Activated T-helper 9 cell treated with anti-CD3 and anti-CD28 coated beads, Interleukin-2, amount 50 U/mL, for 16 hours (primary cell): ENCODE results near the gene TRIM52.

Source experiments
- DNase-seq: peaks from one replicate; pipeline ENCODE4 v3.0.0-alpha.2; 2020; ENCODE audit warnings: low read depth

Gene TRIM52

DNA sequence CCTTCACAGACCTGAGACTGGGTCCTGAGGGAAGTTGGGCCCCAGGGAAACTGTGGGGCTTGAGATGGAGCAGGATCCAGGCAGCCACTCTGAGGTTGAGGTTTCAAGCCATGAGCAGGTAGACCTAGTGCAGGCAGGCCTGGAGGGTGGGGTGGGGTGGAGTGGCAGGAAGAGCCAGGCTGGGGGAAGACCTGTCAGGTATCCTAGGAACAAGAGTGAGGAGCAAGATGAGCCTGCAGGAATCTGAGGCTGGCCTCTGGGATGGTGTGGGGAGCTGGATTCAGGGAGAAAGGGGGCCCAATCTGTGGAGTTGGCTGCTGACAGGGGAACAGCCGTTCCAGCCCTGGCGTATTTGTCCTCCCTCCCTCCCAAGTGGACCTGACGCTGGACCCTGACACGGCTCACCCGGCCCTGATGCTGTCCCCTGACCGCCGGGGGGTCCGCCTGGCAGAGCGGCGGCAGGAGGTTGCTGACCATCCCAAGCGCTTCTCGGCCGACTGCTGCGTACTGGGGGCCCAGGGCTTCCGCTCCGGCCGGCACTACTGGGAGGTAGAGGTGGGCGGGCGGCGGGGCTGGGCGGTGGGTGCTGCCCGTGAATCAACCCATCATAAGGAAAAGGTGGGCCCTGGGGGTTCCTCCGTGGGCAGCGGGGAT, 27.0 kb downstream of the TRIM52 start:
- no peak for DNase-seq

DNA sequence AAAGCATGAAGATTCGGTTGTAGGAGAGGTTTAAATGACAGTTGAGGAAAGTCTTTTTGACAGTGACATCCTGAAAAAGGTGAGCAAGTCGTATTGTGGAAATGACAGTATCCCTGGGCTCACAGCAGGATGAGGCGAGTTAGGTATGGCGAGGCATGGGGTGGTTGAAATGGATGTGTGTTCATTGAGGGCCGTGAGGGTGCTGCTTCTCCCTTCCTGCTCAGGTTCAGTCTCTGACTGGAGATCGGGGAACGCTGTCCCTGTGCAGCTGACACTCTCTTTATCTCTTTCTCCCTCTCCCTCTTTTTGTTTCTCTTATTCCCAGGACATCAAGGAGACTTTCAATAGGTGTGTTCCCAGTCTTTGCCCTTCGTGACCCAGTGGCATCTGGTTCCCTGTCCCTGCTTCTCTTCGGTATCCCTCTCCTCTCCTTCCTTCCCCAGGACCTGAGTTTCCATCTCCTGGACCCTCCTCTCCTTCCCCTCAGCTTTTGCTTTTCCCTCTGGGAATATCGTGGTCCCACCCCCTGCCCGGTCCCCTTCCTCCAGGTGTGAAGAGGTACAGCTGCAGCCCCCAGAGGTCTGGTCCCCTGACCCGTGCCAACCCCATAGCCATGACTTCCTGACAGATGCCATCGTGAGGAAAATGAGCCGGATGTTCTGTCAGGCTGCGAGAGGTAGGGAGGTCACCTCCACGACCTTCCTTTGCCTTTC, 27.7 kb downstream of the TRIM52 start:
- DNase-seq, result no peak

DNA sequence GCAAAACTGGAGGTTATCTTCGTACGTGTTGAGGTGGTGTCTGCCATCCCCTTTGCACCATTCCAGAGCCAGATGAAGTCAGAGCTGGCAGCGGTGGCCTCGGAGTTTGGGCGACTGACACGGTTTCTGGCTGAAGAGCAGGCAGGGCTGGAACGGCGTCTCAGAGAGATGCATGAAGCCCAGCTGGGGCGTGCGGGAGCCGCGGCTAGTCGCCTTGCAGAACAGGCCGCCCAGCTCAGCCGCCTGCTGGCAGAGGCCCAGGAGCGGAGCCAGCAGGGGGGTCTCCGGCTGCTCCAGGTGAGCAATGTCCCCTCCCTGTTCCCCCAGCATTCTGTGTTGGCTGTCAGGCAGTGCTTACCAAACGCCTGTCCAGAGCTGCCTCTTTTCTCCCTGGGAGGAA, 28.4 kb downstream of the TRIM52 start:
- no peak for DNase-seq

GRCh38 chr5:181231432-181231831, 29.5 kb downstream of the TRIM52 start:
- no peak for DNase-seq

- no peak for DNase-seq
Measured at GRCh38 chr5:181230551-181230950, 30.4 kb downstream of the TRIM52 start.

- DNase-seq, result no peak
Measured at GRCh38 chr5:181229996-181230395, 30.9 kb downstream of the TRIM52 start.

- no peak for DNase-seq
Measured at GRCh38 chr5:181224390-181225229, 36.3 kb downstream of the TRIM52 start.

GRCh38 chr5:181223729-181224389, 37.1 kb downstream of the TRIM52 start:
- DNase-seq, result no peak

DNA sequence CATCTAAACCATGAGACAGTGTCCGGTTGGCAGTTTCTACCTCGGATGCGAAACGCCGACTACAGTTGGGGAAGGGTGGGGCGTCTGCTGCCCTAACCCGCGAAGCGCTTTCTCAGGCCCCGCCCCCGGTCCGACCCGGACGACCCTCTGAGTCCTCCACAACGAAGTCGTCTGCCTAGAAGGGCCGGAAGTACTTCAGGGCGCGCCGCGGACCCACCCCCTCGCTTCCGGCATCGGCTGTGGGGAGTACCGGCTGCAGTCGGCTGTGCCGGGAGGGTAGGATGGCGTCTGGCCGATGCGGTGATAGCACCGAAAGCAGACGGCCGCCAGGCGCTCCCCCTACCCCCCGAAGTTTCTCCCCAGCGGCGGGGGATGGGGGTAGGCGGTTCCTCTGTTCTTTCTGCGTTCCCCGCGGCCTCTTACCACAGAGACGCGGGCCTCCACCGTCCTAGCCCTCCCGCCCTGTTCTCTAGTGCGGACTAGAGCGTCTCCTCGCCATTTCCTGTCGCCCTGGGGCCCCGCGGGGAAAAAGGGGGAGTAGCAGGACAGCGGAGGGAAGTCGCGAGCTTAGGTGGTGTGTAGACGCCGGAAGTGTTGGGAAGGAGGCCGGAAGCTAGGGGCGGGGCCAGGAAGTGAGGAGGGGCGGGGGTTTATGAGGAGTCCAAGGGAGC, 37.8 kb downstream of the TRIM52 start, which contains the start of gene TRIM41:
TSS of gene TRIM41 (plus strand) at position 224 of the 671 bp plus-strand sequence. CDS start 719 bp downstream, outside the sequence.
- DNase-seq, result peak; percentile 95

DNA sequence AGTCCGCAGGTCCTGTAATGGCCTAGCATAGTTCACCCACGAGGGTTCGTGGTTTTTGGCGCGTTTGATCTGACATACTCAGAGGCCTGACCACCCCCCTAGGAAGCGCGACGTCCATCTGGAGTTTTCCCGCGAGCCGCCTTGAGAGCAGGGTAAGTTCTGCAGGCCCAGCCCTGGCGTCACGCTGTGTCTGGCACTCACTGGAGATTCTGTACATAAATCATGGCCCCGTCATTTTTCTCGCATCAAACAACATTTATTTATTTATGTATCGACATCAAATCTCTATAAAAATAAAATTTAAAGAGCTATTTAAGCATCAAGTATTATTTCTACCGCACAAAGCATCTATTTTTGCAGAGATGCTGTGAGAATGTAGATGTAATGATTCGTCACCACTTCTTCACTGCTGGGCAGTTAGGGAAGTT, 38.3 kb downstream of the TRIM52 start:
- DNase-seq, result no peak

DNA sequence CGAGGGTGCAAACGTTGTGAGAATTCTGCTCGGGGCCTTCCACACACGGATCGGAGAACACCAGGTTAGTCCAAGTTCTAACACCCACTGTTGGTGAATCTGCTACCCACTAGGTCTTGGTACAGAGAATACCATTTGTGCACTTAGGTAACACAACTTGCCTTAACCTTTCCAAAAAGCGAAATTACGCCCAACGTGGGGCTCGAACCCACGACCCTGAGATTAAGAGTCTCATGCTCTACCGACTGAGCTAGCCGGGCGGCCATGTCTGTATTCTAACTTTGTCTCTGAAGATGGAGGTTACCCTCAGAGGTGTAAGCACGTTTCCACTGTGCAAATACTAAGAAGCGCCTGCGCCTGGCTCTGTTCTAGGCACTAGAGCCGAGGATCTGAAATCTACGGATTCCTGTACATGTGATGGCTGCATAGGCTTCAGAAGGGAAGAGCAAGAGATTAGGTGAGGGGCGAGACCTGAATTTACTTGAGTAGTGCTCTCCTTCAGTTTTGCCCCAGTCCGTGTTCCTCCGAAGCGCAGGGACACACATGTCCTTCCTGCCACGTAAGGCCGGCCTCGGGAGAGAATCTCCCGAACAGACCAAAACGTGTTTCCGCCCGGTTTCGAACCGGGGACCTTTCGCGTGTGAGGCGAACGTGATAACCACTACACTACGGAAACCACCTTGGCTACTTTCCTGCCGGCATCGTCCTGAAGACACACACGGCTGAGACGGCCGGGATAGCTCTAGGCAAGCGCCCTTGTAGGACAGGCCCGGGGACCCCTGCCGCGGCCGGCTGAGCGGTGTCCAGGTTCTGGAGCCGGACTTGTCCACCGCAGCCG, 38.9 kb downstream of the TRIM52 start:
- peak; percentile 92 for DNase-seq

- DNase-seq, result no peak
Measured at GRCh38 chr5:181221105-181221791, 39.7 kb downstream of the TRIM52 start.

DNA sequence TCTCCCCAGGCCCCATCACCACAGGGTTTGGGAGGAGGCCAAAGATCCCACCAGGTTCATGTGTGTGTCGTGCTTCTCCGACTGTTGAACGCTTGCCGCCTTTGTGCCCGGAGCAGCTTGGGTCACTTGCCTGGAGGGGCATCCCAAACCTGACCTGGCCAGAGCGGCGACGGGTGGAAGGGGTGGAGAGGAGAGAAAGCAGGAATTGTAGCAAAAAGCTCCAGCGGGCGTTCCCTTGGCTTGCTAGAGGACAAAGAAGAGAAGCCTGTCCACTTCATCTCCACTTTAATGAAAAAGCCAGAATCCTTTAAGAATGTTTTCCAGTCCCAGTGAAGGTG, 40.8 kb downstream of the TRIM52 start:
- no peak for DNase-seq

GRCh38 chr5:181219262-181220177, 41.4 kb downstream of the TRIM52 start:
- DNase-seq, result no peak

GRCh38 chr5:181218795-181219124, 42.2 kb downstream of the TRIM52 start:
- no peak for DNase-seq

GRCh38 chr5:181217803-181218062, 43.2 kb downstream of the TRIM52 start:
- DNase-seq, result no peak

DNA sequence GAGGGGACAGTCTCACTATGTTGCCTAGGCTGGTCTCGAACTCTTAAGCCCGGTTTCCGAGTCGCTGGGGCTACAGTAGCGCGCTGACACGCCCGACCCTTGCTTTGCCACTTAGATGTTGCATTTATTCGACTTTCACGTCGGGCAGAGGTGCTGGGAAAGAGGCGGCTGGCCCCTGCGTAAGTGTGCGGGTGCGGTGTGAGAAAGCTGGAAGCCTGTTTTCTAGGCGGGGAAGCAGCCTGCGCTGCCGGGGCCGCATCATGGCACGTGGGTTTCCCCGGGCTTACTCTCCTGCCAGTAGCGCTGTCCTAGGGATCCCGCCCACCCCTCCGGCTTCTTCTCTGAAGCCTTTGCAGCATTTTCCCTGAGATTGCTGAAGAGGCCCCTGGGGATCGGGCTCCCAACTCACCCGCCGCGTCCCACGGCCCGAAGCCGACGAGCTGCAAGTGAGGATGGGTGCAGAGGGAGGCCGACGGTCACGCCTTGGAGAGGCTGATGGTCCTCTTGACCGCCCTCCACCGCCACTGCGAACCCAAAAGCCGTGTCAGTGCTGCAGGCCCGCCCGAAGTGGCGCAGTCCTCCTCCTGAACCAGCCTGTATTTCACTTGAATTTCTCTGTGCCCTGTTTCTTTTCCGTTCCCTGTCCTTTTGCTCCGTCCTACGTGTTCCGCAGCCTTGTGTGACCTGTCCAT, 43.7 kb downstream of the TRIM52 start:
- DNase-seq, result peak; percentile 45

- no peak for DNase-seq
Measured at GRCh38 chr5:181215997-181216989, 44.6 kb downstream of the TRIM52 start.
